ENCODE data around the gene IL2RA.

Gene IL2RA

GRCh38 chr10:6037422-6037821 is 24.7 kb downstream of the IL2RA start:
- no peak for DNase-seq

GRCh38 chr10:6036861-6037321 is 25.3 kb downstream of the IL2RA start:
- no peak for DNase-seq

- DNase-seq, result no peak
These were observed 26.1 kb downstream of the IL2RA start for GRCh38 chr10:6035931-6036575.

- no peak for DNase-seq
These were observed 26.9 kb downstream of the IL2RA start for GRCh38 chr10:6035101-6035834.

- no peak for DNase-seq
These were observed 27.8 kb downstream of the IL2RA start for GRCh38 chr10:6034371-6034770.

GRCh38 chr10:6033954-6034353 is 28.2 kb downstream of the IL2RA start:
- DNase-seq, result no peak

GRCh38 chr10:6030940-6031339 is 31.2 kb downstream of the IL2RA start:
- no peak for DNase-seq

- DNase-seq, result no peak
These were observed 31.9 kb downstream of the IL2RA start for GRCh38 chr10:6030217-6030616.

- no peak for DNase-seq
These were observed 34.2 kb downstream of the IL2RA start for GRCh38 chr10:6027929-6028328.

GRCh38 chr10:6025683-6026255 is 36.4 kb downstream of the IL2RA start:
- no peak for DNase-seq

- no peak for DNase-seq
These were observed 37.9 kb downstream of the IL2RA start for GRCh38 chr10:6024334-6024682.

GRCh38 chr10:6023661-6024333 is 38.4 kb downstream of the IL2RA start:
- DNase-seq, result no peak

- DNase-seq, result no peak
These were observed 39.5 kb downstream of the IL2RA start for GRCh38 chr10:6022660-6023059.

GRCh38 chr10:6020826-6021225 is 41.3 kb downstream of the IL2RA start:
- no peak for DNase-seq

- no peak for DNase-seq
These were observed 42.4 kb downstream of the IL2RA start for GRCh38 chr10:6019796-6020195.

GRCh38 chr10:6019010-6019782 is 43.0 kb downstream of the IL2RA start:
- no peak for DNase-seq

GRCh38 chr10:6018422-6018821 is 43.7 kb downstream of the IL2RA start:
- DNase-seq, result no peak

- DNase-seq, result no peak
These were observed 44.3 kb downstream of the IL2RA start for GRCh38 chr10:6017781-6018354.

GRCh38 chr10:6014241-6014761 is 47.9 kb downstream of the IL2RA start:
- peak; percentile 38 for DNase-seq

GRCh38 chr10:6013413-6014192 is 48.6 kb downstream of the IL2RA start:
- DNase-seq, result peak; percentile 48

- DNase-seq, result no peak
These were observed 49.9 kb downstream of the IL2RA start for GRCh38 chr10:6012121-6012905.

All from NCI-H774 (cell line).